ENCODE data around the gene MYH7.
"Not testable (repeated sequence)": the region's sequence is repeated elsewhere in the genome, so short reads cannot be mapped to it uniquely, and the experiment has no call there.

The MYH7 gene

GRCh38 chr14:23421594-23421993 lies 13.9 kb downstream of the MYH7 start:
- no peak overlapping the region for H2AFZ ChIP-seq (ENCODE audit: low read depth)
- H3K27ac ChIP-seq, result no peak overlapping the region
- TF ChIP-seq CTCF (conservative IDR thresholded peaks at IDR 0.05; ENCODE audit: low read depth, low read length), result no peak
- H3K4me3 ChIP-seq (IDR thresholded peaks at IDR 0.05; ENCODE audit: insufficient read depth, low read depth, low read length), result no peak overlapping the region
- no peaks in the 10 kb centered on the region for H3K36me3 ChIP-seq (ENCODE audit: insufficient read depth)
- H3K9ac ChIP-seq, result no peak overlapping the region
- no peaks in the 10 kb centered on the region for H4K20me1 ChIP-seq (ENCODE audit: insufficient read depth)
- H3K4me1 ChIP-seq (ENCODE audit: low read depth, poor library complexity, severe bottlenecking), result peaks cover 4% of the 10 kb centered on the region
- no peaks in the 10 kb centered on the region for H3K79me2 ChIP-seq (ENCODE audit: insufficient read depth, low read depth)
- H3K4me2 ChIP-seq, result no peak overlapping the region
- no peaks in the 10 kb centered on the region; the same call in 1 of the 2 replicates for H3K27me3 ChIP-seq (ENCODE audit: insufficient read depth, low read depth)

- not testable (repeated sequence) for H3K4me1 ChIP-seq (ENCODE audit: low read depth, poor library complexity, severe bottlenecking); H3K27me3 ChIP-seq (ENCODE audit: insufficient read depth, low read depth); H3K27ac ChIP-seq; H3K4me2 ChIP-seq; H3K9ac ChIP-seq; H3K36me3 ChIP-seq (ENCODE audit: insufficient read depth); H3K4me3 ChIP-seq (IDR thresholded peaks at IDR 0.05; ENCODE audit: insufficient read depth, low read depth, low read length); H3K79me2 ChIP-seq (ENCODE audit: insufficient read depth, low read depth); H2AFZ ChIP-seq (ENCODE audit: low read depth); H4K20me1 ChIP-seq (ENCODE audit: insufficient read depth)
Measured at GRCh38 chr14:23419646-23420045, 15.8 kb downstream of the MYH7 start.

- Histone ChIP-seq H3K9ac (no peak overlapping the region), H2AFZ (ENCODE audit: low read depth) (no peak overlapping the region), H3K4me2 (no peak overlapping the region), H3K79me2 (ENCODE audit: insufficient read depth, low read depth) (no peaks in the 10 kb centered on the region), H3K27ac (no peak overlapping the region), H3K4me3 (IDR thresholded peaks at IDR 0.05; ENCODE audit: insufficient read depth, low read depth, low read length) (no peak overlapping the region), H3K27me3 (ENCODE audit: insufficient read depth, low read depth) (no peaks in the 10 kb centered on the region; the same call in 1 of the 2 replicates), H4K20me1 (ENCODE audit: insufficient read depth) (no peaks in the 10 kb centered on the region), H3K36me3 (ENCODE audit: insufficient read depth) (no peaks in the 10 kb centered on the region), H3K4me1 (ENCODE audit: low read depth, poor library complexity, severe bottlenecking) (peaks cover 4% of the 10 kb centered on the region)
- no peak for TF ChIP-seq CTCF (conservative IDR thresholded peaks at IDR 0.05; ENCODE audit: low read depth, low read length)
Measured at GRCh38 chr14:23418021-23418420, 17.4 kb downstream of the MYH7 start.

- not testable (repeated sequence) for H3K36me3 ChIP-seq (ENCODE audit: insufficient read depth); H4K20me1 ChIP-seq (ENCODE audit: insufficient read depth); H3K79me2 ChIP-seq (ENCODE audit: insufficient read depth, low read depth); H2AFZ ChIP-seq (ENCODE audit: low read depth); H3K27ac ChIP-seq; H3K4me3 ChIP-seq (IDR thresholded peaks at IDR 0.05; ENCODE audit: insufficient read depth, low read depth, low read length); H3K9ac ChIP-seq; H3K27me3 ChIP-seq (ENCODE audit: insufficient read depth, low read depth); H3K4me1 ChIP-seq (ENCODE audit: low read depth, poor library complexity, severe bottlenecking); H3K4me2 ChIP-seq
Measured at GRCh38 chr14:23417269-23417668, 18.2 kb downstream of the MYH7 start.

GRCh38 chr14:23416801-23417200 lies 18.7 kb downstream of the MYH7 start:
- Histone ChIP-seq H3K9ac (no peak overlapping the region), H4K20me1 (ENCODE audit: insufficient read depth) (no peaks in the 10 kb centered on the region), H3K27ac (no peak overlapping the region), H3K27me3 (ENCODE audit: insufficient read depth, low read depth) (no peaks in the 10 kb centered on the region; the same call in 1 of the 2 replicates), H3K79me2 (ENCODE audit: insufficient read depth, low read depth) (no peaks in the 10 kb centered on the region), H2AFZ (ENCODE audit: low read depth) (no peak overlapping the region), H3K4me1 (ENCODE audit: low read depth, poor library complexity, severe bottlenecking) (peaks cover 4% of the 10 kb centered on the region), H3K4me2 (no peak overlapping the region), H3K36me3 (ENCODE audit: insufficient read depth) (no peaks in the 10 kb centered on the region), H3K4me3 (IDR thresholded peaks at IDR 0.05; ENCODE audit: insufficient read depth, low read depth, low read length) (no peak overlapping the region)
- TF ChIP-seq CTCF (conservative IDR thresholded peaks at IDR 0.05; ENCODE audit: low read depth, low read length), result no peak
